GM12864 (cell line): ENCODE measurements around the gene BNIP3.

Experiments used
- DNase-seq: peaks from one replicate; pipeline ENCODE4 v3.0.0-alpha.2; 2011; ENCODE audit warnings: low read depth
- H3K4me3 ChIP-seq: 2 replicates; pipeline ENCODE4 v1.5.1; 2011; ENCODE audit warnings: mild to moderate bottlenecking, low read depth, low read length, control low read depth
- TF ChIP-seq, protein P1 (sequence below): IDR thresholded peaks from 2 replicates; pipeline ENCODE4 v1.5.1; 2011; ENCODE audit warnings: low read depth, mild to moderate bottlenecking, moderate library complexity, low read length, control low read depth, inconsistent platforms; ENCODE audit errors: missing control alignments

The BNIP3 gene

DNA sequence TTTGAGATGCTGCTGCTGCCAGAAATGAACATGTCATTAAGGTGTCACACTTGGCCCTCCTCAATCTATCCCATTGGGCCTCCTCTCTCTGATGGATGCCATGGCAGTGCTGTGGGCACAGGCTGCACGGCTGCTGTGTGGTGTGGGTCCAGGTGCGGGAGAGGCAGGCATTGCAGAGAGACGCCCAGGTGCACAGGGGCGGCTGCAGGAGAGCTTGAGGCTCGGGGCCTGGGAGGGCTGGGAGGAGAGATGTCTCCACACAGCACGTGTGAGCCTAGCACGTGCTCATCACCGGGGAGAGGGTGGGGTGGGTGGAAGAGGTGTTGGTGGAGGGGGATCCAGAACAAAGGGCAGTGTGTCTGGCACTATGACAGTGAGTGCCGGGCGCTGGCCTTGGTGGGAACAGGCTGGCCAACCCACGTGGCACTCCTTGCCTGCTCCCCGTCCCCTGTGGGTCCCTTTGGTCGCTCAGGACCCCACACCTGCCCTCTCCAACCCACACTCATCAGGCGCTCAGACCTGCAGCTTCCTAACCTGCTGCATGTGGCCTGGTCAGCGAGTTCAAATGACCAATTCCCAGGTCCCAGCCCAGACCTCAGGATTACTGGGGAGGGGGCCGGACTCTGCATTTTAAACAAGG is 39.9 kb upstream of the BNIP3 start:
- TF ChIP-seq, protein P1, sequence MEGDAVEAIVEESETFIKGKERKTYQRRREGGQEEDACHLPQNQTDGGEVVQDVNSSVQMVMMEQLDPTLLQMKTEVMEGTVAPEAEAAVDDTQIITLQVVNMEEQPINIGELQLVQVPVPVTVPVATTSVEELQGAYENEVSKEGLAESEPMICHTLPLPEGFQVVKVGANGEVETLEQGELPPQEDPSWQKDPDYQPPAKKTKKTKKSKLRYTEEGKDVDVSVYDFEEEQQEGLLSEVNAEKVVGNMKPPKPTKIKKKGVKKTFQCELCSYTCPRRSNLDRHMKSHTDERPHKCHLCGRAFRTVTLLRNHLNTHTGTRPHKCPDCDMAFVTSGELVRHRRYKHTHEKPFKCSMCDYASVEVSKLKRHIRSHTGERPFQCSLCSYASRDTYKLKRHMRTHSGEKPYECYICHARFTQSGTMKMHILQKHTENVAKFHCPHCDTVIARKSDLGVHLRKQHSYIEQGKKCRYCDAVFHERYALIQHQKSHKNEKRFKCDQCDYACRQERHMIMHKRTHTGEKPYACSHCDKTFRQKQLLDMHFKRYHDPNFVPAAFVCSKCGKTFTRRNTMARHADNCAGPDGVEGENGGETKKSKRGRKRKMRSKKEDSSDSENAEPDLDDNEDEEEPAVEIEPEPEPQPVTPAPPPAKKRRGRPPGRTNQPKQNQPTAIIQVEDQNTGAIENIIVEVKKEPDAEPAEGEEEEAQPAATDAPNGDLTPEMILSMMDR = no peak
- DNase-seq = no peak
- no peak overlapping the region for H3K4me3 ChIP-seq

GRCh38 chr10:132021046-132021445 is 39.3 kb upstream of the BNIP3 start:
- no peak for DNase-seq
- TF ChIP-seq, protein P1 = no peak
- H3K4me3 ChIP-seq = no peak overlapping the region

DNA sequence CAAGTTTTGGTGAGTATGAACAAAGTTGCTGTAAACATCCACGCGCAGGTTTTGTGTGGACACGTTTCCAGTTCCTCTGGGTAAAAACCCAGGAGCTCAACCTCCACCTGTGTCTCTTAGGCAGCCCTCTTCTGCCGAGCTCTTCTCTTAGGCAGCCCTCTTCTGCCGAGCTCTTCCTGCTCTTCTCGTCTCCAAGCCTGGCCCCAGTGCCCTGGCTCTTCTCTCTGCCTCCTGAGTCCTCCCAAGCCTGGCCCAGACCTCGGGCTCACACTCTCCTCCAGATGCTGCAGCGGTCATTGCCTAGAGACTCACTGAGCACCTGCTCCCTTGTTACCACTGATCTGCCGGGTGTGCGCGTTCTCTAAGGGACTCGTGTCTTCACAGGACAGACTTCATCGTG is 38.7 kb upstream of the BNIP3 start:
- TF ChIP-seq, protein P1 = no peak
- H3K4me3 ChIP-seq = no peak overlapping the region
- no peak for DNase-seq

DNA sequence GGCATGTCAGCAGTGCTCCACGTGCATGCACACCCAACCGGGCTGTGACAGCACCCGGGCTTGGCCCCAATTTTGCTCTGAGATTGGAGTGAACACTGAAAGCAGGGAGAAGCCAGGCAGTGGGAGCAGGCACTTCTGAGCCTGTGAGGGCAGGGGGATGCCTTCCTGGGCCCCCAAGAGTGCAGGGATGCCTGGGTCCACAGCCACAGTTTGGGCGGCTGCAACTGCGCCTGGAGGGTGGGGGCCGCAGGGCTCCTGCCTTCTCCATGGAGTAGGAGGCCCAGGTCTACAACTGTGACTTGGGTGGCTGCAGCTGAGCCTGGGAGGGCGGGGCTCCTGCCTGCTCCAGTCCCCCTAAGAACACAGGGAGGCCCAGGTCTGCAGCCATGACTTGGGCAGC is 37.6 kb upstream of the BNIP3 start:
- no peak for DNase-seq
- no peak overlapping the region for H3K4me3 ChIP-seq
- TF ChIP-seq, protein P1 = no peak

DNA sequence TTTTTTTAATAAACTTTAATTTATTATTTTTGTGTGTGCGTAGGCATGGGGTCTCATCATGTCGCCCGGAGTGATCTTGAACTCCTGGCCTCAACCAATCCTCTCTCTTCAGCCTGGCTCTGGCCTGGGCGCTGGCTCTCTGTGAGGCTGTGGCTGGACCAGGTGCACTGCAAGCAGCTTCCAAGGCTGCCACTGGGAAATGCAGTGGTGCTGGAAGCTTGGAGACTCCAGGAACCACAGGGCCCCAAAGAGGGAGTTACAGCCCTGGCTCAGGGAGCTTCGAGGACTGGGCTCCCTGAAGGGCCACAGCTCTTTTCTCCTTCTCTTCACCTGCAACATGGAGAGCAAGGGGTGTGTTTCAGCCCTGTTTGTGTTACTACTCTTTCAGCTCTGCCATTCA is 36.7 kb upstream of the BNIP3 start:
- TF ChIP-seq, protein P1 = no peak
- H3K4me3 ChIP-seq = no peak overlapping the region
- no peak for DNase-seq

DNA sequence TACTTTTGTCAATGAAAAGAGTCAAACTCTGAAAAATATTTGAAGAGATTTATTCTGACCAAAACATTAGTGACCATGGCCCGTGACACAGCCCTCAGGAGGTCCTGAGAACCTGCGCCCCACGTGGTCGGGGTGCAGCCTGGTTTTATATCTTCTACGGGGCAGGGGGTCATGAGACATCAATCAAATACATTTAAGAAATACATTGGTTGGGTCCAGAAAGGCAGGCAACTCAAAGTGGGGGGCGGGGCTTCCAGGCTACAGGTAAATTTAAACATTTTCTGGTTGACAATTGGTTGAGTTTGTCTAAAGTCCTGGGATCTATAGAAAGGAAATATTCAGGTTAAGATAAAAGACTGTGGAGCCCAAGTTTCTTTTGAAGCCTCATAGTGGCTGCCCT is 34.8 kb upstream of the BNIP3 start:
- TF ChIP-seq, protein P1 = no peak
- DNase-seq = no peak
- H3K4me3 ChIP-seq = no peak overlapping the region

GRCh38 chr10:132011445-132011844 is 29.7 kb upstream of the BNIP3 start:
- TF ChIP-seq, protein P1 = no peak
- no peak overlapping the region for H3K4me3 ChIP-seq
- DNase-seq = no peak
